ENCODE measurements around the gene ANKRD63. TPM values are rescaled to one million over a fixed set of nuclear protein-coding genes. Genes with fewer than 3 reads are reported as not detected.

Gene ANKRD63
- total and polyA plus RNA-seq, 9 of the 15 experiments (the other 6 are each of a cell fraction or from before 2014, with no cell fraction given): 1.3 to 2.0 (median 1.8) TPM; not detected in 6

GRCh38 chr15:40307421-40308211 lies 24.8 kb upstream of the ANKRD63 start, which contains the start of gene PLCB2 (continued):
- TF ChIP-seq VEZF1 (CRISPR knock-in tag; IDR thresholded peaks at IDR 0.05) (peak; percentile 91), ZBTB49 (CRISPR knock-in tag; IDR thresholded peaks at IDR 0.05; ENCODE audit: borderline replicate concordance) (no peak), ZFP36 (IDR thresholded peaks at IDR 0.05; ENCODE audit: low read depth, low read length, partially characterized antibody) (peak; percentile 33), ZNF41 (CRISPR knock-in tag; conservative IDR thresholded peaks at IDR 0.05) (no peak), RERE (CRISPR knock-in tag; IDR thresholded peaks at IDR 0.05; ENCODE audit: borderline replicate concordance) (no peak), FOXA1 (IDR thresholded peaks at IDR 0.05; ENCODE audit: borderline replicate concordance) (no peak), RBBP5 (IDR thresholded peaks at IDR 0.05; ENCODE audit: borderline replicate concordance, insufficient read depth, low read length, poor library complexity, severe bottlenecking) (no peak), OTX1 (CRISPR knock-in tag; IDR thresholded peaks at IDR 0.05) (no peak), SMAD4 (CRISPR knock-in tag; conservative IDR thresholded peaks at IDR 0.05) (peak; percentile 33; the same call in 1 of the 2 replicates), CCAR2 (IDR thresholded peaks at IDR 0.05; ENCODE audit: low read depth, low read length) (no peak), ZBTB26 (CRISPR knock-in tag; IDR thresholded peaks at IDR 0.05) (no peak), CTBP1 (IDR thresholded peaks at IDR 0.05; ENCODE audit: borderline replicate concordance) (peak; percentile 20; the same call in 1 of the 2 replicates), NFIC (IDR thresholded peaks at IDR 0.05) (no peak), TSC22D4 (tag; IDR thresholded peaks at IDR 0.05) (no peak), CBX8 (IDR thresholded peaks at IDR 0.05; ENCODE audit: borderline replicate concordance, extremely low read depth, low read depth, low read length, poor library complexity, severe bottlenecking) (no peak), ZNF695 (CRISPR knock-in tag; IDR thresholded peaks at IDR 0.05) (no peak)

All from K562 (cell line).